IMR-90 (cell line): Measurements from ENCODE around the gene LATS1. TPM values are rescaled to one million over a fixed set of nuclear protein-coding genes. Genes with fewer than 3 reads are reported as not detected.

ENCODE experiments used
- ATAC-seq: fragments of 200-7000 bp; cut with Tn5 transposase; 2 replicates; pipeline ENCODE4 v1.9.1; 2020; ENCODE audit warnings: low read depth, mild to moderate bottlenecking, moderate library complexity
- BruUV-seq: library from RNA; stranded (reverse); fragments of 400-500 nt; replicated peaks from 2 replicates; lab custom pipeline; 2021; lab: Mats Ljungman, UMichigan
- CTCF ChIA-PET: fragments of 300-600 bp; formaldehyde crosslinking; extraction: SDS; loops from one replicate; lab custom pipeline; 2021; ENCODE audit warnings: antibody characterized with exemption; lab: Yijun Ruan, JAX
- POLR2A ChIA-PET: fragments of 300-600 bp; sonication (Branson Sonifier 250); formaldehyde crosslinking; loops from one replicate; lab custom pipeline; 2022; ENCODE audit warnings: antibody characterized with exemption; ENCODE audit not compliant: unreplicated experiment; lab: Charles Lee
- DNase-seq: peaks from one replicate; pipeline ENCODE4 v3.0.0; 2013
- H2AFZ ChIP-seq: replicated peaks from 2 replicates; pipeline ENCODE3; 2013; ENCODE audit warnings: low read length, mild to moderate bottlenecking; ENCODE audit not compliant: poor library complexity
- H2AK5ac ChIP-seq: 2 replicates; pipeline ENCODE4 v1.6.1; 2013; ENCODE audit warnings: low read depth, low read length, inconsistent platforms
- H2AK9ac ChIP-seq: replicated peaks from 2 replicates; pipeline ENCODE3; 2013; ENCODE audit warnings: mild to moderate bottlenecking, low read depth, low read length, moderate library complexity; ENCODE audit not compliant: poor library complexity
- H2BK120ac ChIP-seq: 2 replicates; pipeline ENCODE4 v1.6.1; 2013; ENCODE audit warnings: low read depth, low read length, inconsistent platforms
- H2BK15ac ChIP-seq: 3 replicates; pipeline ENCODE4 v1.6.1; 2013; ENCODE audit warnings: low read depth, low read length, inconsistent platforms
- H2BK20ac ChIP-seq: 2 replicates; pipeline ENCODE4 v1.6.1; 2013; ENCODE audit warnings: low read depth, mild to moderate bottlenecking, inconsistent platforms, low read length, moderate library complexity
- H2BK5ac ChIP-seq: 2 replicates; pipeline ENCODE4 v1.6.1; 2013; ENCODE audit warnings: mild to moderate bottlenecking, low read depth, low read length, inconsistent platforms; ENCODE audit not compliant: poor library complexity, severe bottlenecking
- H3K14ac ChIP-seq: replicated peaks from 2 replicates; pipeline ENCODE4 v1.6.1; 2013; ENCODE audit warnings: low read depth, low read length, inconsistent platforms
- H3K18ac ChIP-seq: 2 replicates; pipeline ENCODE4 v1.6.1; 2013; ENCODE audit warnings: low read depth, low read length, control low read depth
- H3K23ac ChIP-seq: 2 replicates; pipeline ENCODE4 v1.6.1; 2013; ENCODE audit warnings: low read depth, low read length, inconsistent platforms
- H3K27ac ChIP-seq: 2 replicates; pipeline ENCODE4 v1.5.1; 2013; ENCODE audit warnings: mild to moderate bottlenecking, control low read depth, low read length; ENCODE audit not compliant: insufficient read depth
- H3K27me3 ChIP-seq: 2 replicates; pipeline ENCODE4 v1.6.1; 2013; ENCODE audit warnings: low read length; ENCODE audit not compliant: control insufficient read depth, insufficient read depth
- H3K36me3 ChIP-seq: 2 replicates; pipeline ENCODE4 v1.6.1; 2013; ENCODE audit warnings: low read length, mixed read lengths; ENCODE audit not compliant: control insufficient read depth, insufficient read depth
- H3K4ac ChIP-seq: 2 replicates; pipeline ENCODE4 v1.6.1; 2013; ENCODE audit warnings: low read depth, low read length, inconsistent platforms
- H3K4me1 ChIP-seq: 2 replicates; pipeline ENCODE4 v1.6.1; 2013; ENCODE audit warnings: low read length, mixed read lengths; ENCODE audit not compliant: control insufficient read depth, insufficient read depth
- H3K4me2 ChIP-seq: 2 replicates; pipeline ENCODE4 v1.6.1; 2013; ENCODE audit warnings: low read depth, mild to moderate bottlenecking, control low read depth, low read length, moderate library complexity
- H3K4me3 ChIP-seq: 2 replicates; pipeline ENCODE4 v1.5.1; 2013; ENCODE audit warnings: low read depth, mild to moderate bottlenecking, control low read depth, low read length, moderate library complexity; ENCODE audit not compliant: insufficient read depth
- H3K56ac ChIP-seq: 2 replicates; pipeline ENCODE4 v1.6.1; 2013; ENCODE audit warnings: low read length, inconsistent platforms; ENCODE audit not compliant: insufficient read depth; ENCODE audit errors: extremely low read depth
- H3K79me1 ChIP-seq, 2 experiments: 2 replicates each; pipeline ENCODE4 v1.6.1; 2013; ENCODE audit warnings: low read length in 2 of 2, inconsistent platforms in 1 of 2, low read depth in 1 of 2
- H3K9ac ChIP-seq: 2 replicates; pipeline ENCODE4 v1.6.1; 2013; ENCODE audit warnings: low read depth, low read length, control low read depth
- H3K9me1 ChIP-seq: 2 replicates; pipeline ENCODE4 v1.6.1; 2013; ENCODE audit warnings: low read length, inconsistent platforms; ENCODE audit not compliant: insufficient read depth
- H3K9me3 ChIP-seq: 2 replicates; pipeline ENCODE4 v1.6.1; 2013; ENCODE audit warnings: low read length; ENCODE audit not compliant: control insufficient read depth, insufficient read depth
- H4K20me1 ChIP-seq: 2 replicates; pipeline ENCODE4 v1.6.1; 2013; ENCODE audit warnings: low read length, inconsistent platforms; ENCODE audit not compliant: insufficient read depth
- H4K5ac ChIP-seq: 2 replicates; pipeline ENCODE4 v1.6.1; 2013; ENCODE audit warnings: mild to moderate bottlenecking, low read depth, low read length, control low read depth
- H4K8ac ChIP-seq, 2 experiments: 2 replicates each; pipeline ENCODE4 v1.6.1; 2013; ENCODE audit warnings: low read depth in 2 of 2, low read length in 2 of 2, control low read depth in 1 of 2, inconsistent platforms in 1 of 2
- H4K91ac ChIP-seq: 2 replicates; pipeline ENCODE4 v1.6.1; 2013; ENCODE audit warnings: low read depth, low read length, inconsistent platforms; ENCODE audit not compliant: insufficient read depth
- CHD1 ChIP-seq: IDR thresholded peaks from 2 replicates; pipeline ENCODE4 v1.6.1; 2012; ENCODE audit warnings: low read depth, low read length, improper control_type of control experiment
- WGBS, 2 experiments: methylation state at CpG; one replicate each; pipeline versions ENCODE4 v1.1.5 to v1.1.7; 2013; ENCODE audit warnings: missing lambda C conversion rate in 2 of 2; ENCODE audit not compliant: insufficient read length in 1 of 2; ENCODE audit errors: extremely low coverage in 2 of 2; 5-methylcytosine and 5-hydroxymethylcytosine counted together
- dilution Hi-C: fragments of 300-500 bp; cut with HindIII; formaldehyde crosslinking; loops from one replicate; pipeline ENCODE4 v1.14.3; 2018; ENCODE audit warnings: low sequenced_read_pairs; ENCODE audit not compliant: unreplicated experiment
- in situ Hi-C: fragments of 300-500 bp; cut with MboI; formaldehyde crosslinking; loops from 3 replicates; pipeline ENCODE4 v1.14.3; 2019; ENCODE audit warnings: low sequenced_read_pairs, inconsistent platforms, mixed read lengths
- intact Hi-C: fragments of 100-400 bp; cut with micrococcal nuclease; formaldehyde crosslinking; loops from 2 replicates; pipeline ENCODE4 v1.10.0; 2022
- polyA plus RNA-seq, 3 experiments: library from polyadenylated mRNA; depleted of rRNA; stranded (reverse); fragments of >200 nt; gene quantifications; 2 replicates each; pipeline ENCODE4 v1.2.3, GENCODE V29; 2012; ENCODE audit warnings: low replicate concordance in 1 of 3
- total RNA-seq: library from RNA; depleted of rRNA; stranded (reverse); fragments of >200 nt; gene quantifications from 2 replicates; pipeline ENCODE4 v1.2.3, GENCODE V29; 2012

LATS1 gene
- total and polyA plus RNA-seq, 2 of the 4 experiments (the other 2 are of a cell fraction): 7.9 to 20.1 TPM

- H2BK20ac ChIP-seq: no peak overlapping the region
- no peak for TF ChIP-seq CHD1
- peak overlapping the region; percentile 30; the same call in 1 of the 2 replicates for H3K23ac ChIP-seq
- H3K27me3 ChIP-seq: no peaks in the 10 kb centered on the region
- H2AK5ac ChIP-seq: no peak overlapping the region
- peak overlapping the region; percentile 96 for H3K4me2 ChIP-seq
- H3K36me3 ChIP-seq: peaks cover 2% of the 10 kb centered on the region; the same call in 1 of the 2 replicates
- ChIA-PET POLR2A (no interaction called here), CTCF (no interaction called here)
- H2BK5ac ChIP-seq: no peak overlapping the region
- H2AFZ ChIP-seq: no peak overlapping the region
- peak overlapping the region; percentile 40 for H3K4me3 ChIP-seq
- H3K14ac ChIP-seq: no peak overlapping the region
- no peak overlapping the region for H2BK120ac ChIP-seq
- H4K5ac ChIP-seq: no peak overlapping the region
- H3K4ac ChIP-seq: no peak overlapping the region
- peak; percentile 20 for DNase-seq
- peak overlapping the region; percentile 50; the same call in 1 of the 2 replicates for H3K9ac ChIP-seq
- ATAC-seq: no peak
- peaks cover 14% of the 10 kb centered on the region; the same call in 1 of the 2 replicates for H4K20me1 ChIP-seq
- peaks cover 5% of the 10 kb centered on the region for H3K9me1 ChIP-seq
- H3K79me1 ChIP-seq: peaks cover 8 to 20% of the 10 kb centered on the region in 2 experiments; a peak in 3 of 4 replicates
- no peak overlapping the region for H3K56ac ChIP-seq
- no CpG with 5 or more reads among the region's 8 CpGs for WGBS, 2 experiments
- no peak overlapping the region for H2BK15ac ChIP-seq
- TSS peak; percentile 36 for BruUV-seq
- dilution Hi-C loops: no loop called here
- H2AK9ac ChIP-seq: no peak overlapping the region
- H3K27ac ChIP-seq: no peak overlapping the region
- H3K4me1 ChIP-seq: peaks cover 2% of the 10 kb centered on the region; the same call in 1 of the 2 replicates
- intact Hi-C loops: no loop called here
- no peaks in the 10 kb centered on the region for H3K9me3 ChIP-seq
- in situ Hi-C loops: no loop called here
- no peak overlapping the region for H4K8ac ChIP-seq
- H4K91ac ChIP-seq: no peak overlapping the region
- H3K18ac ChIP-seq: no peak overlapping the region
Measured at GRCh38 chr6:149716181-149716963, 1.5 kb downstream of the LATS1 start.
